GM21381 (cell line): ENCODE results near the gene TRPM7.
"Not testable (repeated sequence)": the region's sequence is repeated elsewhere in the genome, so short reads cannot be mapped to it uniquely, and the experiment has no call there.

ENCODE experiments used
- ATAC-seq: cut with Tn5 transposase; IDR thresholded peaks from one replicate; pipeline ENCODE4 v1.9.1; 2021; ENCODE audit warnings: mild to moderate bottlenecking, moderate library complexity; ENCODE audit not compliant: unreplicated experiment

TRPM7 gene

DNA sequence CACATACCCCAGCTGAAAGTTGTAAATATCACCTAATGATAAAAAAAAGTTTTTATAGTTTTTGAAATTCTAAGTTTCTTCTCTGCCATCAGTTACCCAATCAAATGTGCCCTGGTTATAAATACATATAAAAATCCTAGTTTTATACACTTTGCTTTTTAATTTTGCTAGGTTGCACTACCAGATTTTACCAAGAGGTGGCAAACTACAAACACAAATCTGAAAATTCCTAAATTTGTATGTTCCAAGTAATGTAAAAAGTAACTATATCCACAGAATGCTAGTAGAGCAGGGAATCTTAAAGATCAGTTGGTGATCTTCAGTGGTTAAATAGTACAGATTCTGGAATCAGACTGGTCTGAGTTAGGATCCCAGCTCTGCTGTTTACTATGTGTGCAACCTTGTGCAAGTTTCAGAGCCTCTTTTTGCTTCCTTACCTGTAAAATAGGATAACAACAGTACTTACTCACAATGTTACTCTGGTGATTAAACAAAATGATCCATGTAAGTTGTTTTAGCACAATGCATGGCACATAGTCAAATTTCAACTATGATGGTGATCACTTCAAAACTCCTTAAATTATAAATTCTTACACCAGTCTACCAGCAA, 11.0 kb downstream of the TRPM7 start:
- ATAC-seq, result no peak

DNA sequence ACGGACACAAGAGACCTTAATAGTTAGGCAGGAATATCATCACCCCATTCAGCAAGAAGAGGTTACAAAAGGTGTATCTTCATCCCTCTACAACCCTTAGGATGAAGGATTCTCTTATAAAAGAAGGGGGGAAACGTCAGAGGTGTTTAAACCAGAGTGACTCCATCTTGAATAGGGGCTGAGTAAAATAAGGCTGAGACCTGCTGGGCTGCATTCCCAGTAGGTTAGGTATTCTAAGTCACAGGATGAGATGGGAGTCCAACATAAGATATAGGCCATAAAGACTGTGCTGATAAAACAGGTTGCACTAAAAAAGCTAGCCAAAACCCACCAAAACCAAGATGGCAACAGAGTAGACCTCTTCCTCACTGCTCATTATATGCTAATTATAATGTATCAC, 16.5 kb downstream of the TRPM7 start:
- no peak for ATAC-seq

- ATAC-seq, result no peak
These were observed 17.0 kb downstream of the TRPM7 start for GRCh38 chr15:50669611-50670010.

- ATAC-seq, result no peak
These were observed 20.7 kb downstream of the TRPM7 start for GRCh38 chr15:50665938-50666337.

- ATAC-seq, result no peak
These were observed 31.0 kb downstream of the TRPM7 start for GRCh38 chr15:50655555-50655954.

DNA sequence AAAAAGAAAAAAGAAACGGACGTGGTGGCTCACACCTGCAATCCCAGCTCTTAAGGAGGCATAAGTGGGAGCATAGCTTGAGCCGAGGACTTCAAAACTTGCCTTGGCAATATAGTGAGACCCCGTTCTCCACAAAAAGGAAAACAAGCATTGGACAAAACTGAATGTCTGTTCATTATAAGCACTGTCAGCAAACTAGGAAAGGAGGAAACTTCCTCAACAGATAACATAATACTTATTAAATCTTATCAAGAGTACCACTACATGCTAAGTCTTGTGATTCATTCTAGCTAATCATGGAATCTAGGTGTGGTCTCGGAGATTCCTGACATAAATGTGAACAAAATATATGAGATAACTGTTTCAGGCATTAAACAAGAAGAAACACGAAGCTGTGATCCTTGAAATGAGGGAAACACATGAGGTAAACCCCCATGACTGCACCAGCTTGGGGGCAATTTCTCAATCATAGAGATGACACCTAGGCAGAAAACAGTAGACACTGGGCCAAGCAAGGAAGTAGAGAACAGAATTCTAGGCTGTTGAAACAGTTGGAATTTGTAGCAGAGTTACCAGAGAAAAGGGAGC, 33.3 kb downstream of the TRPM7 start:
- no peak for ATAC-seq

GRCh38 chr15:50652671-50653070, 33.9 kb downstream of the TRPM7 start:
- ATAC-seq, result no peak

DNA sequence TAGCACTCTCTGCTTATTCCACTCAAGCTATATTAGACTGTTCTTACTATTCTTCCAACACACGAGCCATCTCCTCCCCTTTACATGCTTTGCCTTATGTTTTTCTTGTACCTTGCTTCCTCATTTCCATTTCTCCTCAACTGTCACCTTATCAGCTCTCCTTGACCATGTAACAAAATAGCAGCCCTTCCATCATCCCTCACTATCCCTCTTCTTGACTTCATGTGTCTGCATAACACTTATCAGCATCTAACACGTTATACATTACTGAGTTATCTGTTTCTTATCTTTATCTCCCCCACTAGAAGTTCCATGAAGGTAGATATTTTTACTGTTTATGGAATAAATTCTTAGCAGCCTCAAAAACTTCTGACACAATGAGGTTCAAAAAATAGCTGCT, 45.3 kb downstream of the TRPM7 start:
- ATAC-seq, result no peak

- no peak for ATAC-seq
These were observed 50.5 kb downstream of the TRPM7 start for GRCh38 chr15:50636146-50636545.

DNA sequence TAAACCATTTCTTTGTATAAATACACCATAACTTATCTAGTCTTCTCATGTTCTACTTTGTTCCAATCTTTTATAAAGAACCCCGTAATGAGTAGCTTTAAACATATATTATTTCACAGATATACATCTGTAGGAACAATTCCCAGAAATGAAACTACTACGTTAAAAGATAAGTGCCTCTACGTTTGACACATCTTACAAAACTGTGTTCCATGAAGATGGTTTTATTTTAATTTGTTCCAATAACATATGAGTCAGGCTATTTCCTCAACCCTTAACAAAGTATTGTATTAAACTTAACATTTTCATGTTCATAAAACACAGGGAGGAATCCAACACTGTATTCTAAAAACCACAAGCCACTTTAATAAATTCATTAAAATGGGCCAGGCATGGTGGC, 52.9 kb downstream of the TRPM7 start:
- no peak for ATAC-seq

- no peak for ATAC-seq
These were observed 58.2 kb downstream of the TRPM7 start for GRCh38 chr15:50628421-50628820.

DNA sequence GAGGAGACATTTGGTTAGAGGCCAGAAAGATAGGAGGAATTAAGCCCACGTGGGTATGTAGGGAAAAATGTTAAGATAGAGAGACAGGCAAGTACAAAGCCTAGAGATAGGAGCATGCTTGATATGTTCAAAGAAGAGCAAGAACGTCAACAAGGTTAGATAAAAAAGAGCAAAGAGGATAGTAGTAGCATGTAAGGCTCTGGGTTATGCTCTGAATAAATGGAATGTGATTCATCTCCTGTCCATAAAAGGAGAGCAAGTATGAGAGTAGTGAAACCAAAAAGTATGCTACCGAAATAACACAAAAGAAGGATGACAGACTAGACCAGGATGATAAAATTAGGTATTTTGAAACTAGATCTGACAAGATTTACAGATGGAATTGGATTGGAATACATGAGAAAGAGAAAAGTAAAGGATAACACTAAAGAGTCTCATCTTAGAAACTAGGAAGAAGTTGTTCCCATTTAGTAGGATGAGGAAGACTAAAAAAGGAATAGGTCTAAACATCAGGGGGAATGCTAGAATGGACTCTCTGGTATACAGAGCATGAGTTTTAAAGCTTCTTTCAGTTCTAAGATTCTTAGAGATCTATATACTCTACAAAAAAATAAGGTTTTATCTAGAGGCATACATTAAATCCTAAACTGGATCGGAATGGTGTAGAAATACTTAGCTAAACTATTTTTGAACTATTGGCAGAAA, 59.1 kb downstream of the TRPM7 start:
- ATAC-seq, result no peak

- no peak for ATAC-seq
These were observed 61.9 kb downstream of the TRPM7 start for GRCh38 chr15:50624616-50625168.

- ATAC-seq, result not testable (repeated sequence)
These were observed 64.1 kb downstream of the TRPM7 start for GRCh38 chr15:50622361-50622943.

GRCh38 chr15:50616960-50617359, 69.6 kb downstream of the TRPM7 start:
- not testable (repeated sequence) for ATAC-seq

GRCh38 chr15:50616554-50616953, 70.0 kb downstream of the TRPM7 start:
- ATAC-seq, result not testable (repeated sequence)

DNA sequence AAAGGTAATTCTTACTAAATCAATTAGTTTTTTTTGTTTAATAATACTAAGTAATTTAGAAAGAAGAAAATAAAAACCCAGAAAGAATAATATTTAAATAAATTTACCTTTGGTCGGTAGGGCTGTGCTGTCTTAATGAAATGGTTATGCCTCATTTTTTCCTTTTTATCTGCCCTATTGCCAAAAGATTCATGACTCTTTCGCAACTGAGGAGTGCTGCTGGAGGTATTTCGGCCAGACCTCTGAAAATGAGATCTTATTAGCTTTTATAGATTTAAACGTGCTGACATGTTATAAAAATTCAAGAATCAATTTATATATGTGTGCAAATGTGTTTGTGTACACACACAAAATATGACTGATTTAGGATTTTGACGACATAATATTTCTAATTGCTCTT, 73.0 kb downstream of the TRPM7 start:
- ATAC-seq, result no peak

- ATAC-seq, result no peak
These were observed 79.5 kb downstream of the TRPM7 start for GRCh38 chr15:50607129-50607528.

- no peak for ATAC-seq
These were observed 81.1 kb downstream of the TRPM7 start for GRCh38 chr15:50605462-50605861.

DNA sequence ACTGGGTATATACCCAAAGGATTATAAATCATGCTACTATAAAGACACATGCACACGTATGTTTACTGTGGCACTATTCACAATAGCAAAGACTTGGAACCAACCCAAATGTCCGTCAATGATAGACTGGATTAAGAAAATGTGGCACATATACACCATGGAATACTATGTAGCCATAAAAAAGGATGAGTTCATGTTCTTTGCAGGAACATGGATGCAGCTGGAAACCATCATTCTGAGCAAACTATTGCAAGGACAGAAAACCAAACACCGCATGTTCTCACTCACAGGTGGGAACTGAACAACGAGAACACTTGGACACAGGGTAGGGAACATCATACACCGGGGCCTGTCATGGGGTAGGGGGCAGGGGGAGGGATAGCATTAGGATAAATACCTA, 84.6 kb downstream of the TRPM7 start:
- not testable (repeated sequence) for ATAC-seq

DNA sequence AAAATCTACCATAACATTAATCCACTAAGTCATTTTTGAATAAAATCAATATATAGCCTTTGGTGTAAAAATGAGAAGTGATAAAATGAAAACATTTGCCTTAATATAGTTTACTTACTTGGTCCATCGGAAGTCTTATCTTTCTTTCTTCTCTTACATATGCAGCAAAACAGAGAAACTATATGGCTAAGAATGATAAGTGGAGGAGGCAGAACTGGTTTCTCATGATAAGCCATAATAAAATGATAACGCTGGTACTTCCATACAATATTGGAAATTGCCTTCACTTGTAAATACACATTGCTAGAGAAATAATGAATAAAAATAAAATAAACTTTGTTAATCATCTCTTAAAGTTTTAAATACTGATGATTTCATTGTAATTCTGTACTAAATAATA, 92.3 kb downstream of the TRPM7 start:
- ATAC-seq, result no peak

GRCh38 chr15:50593761-50594160, 92.8 kb downstream of the TRPM7 start:
- ATAC-seq, result no peak
